ENCODE results near the gene TBL1Y. TPM values are rescaled to one million over a fixed set of nuclear protein-coding genes. Genes with fewer than 3 reads are reported as not detected.
"Not testable (repeated sequence)": the region's sequence is repeated elsewhere in the genome, so short reads cannot be mapped to it uniquely, and the experiment has no call there.

Gene TBL1Y
- total and polyA plus RNA-seq, 2 of the 4 experiments (the other 2 are of a cell fraction), result not detected

DNA sequence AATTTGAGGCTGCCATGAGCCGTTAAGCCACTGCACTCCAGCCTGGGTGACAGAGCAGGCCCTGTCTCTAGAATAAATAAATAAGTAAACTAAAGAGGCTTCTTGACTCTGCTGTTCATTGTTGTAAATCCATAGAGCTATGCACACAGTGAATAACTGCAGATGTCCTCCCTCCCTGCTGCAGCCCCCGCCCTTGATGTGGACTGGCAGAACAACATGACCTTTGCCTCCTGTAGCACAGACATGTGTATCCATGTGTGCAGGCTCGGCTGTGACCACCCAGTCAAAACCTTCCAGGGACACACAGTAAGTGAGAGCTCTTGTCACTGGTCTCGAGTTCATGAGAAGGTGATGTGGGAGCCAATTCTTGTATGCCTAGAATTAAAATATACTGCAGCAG is 170.1 kb downstream of the TBL1Y start:
- H2BK5ac ChIP-seq (ENCODE audit: low read depth, low read length, poor library complexity, severe bottlenecking); H2AK5ac ChIP-seq (ENCODE audit: low read depth, low read length); H3K4ac ChIP-seq (ENCODE audit: low read depth, low read length); H3K27ac ChIP-seq (ENCODE audit: insufficient read depth, low read length); ATAC-seq (ENCODE audit: low read depth); H3K9me3 ChIP-seq (ENCODE audit: control insufficient read depth, insufficient read depth, low read length); H2BK20ac ChIP-seq (ENCODE audit: low read depth, low read length); H3K4me1 ChIP-seq (ENCODE audit: control insufficient read depth, insufficient read depth, low read length); in situ Hi-C loops (cut with MboI; ENCODE audit: low sequenced_read_pairs); H3K79me1 ChIP-seq (ENCODE audit: low read depth in 1 of 2, low read length in 2 of 2); H4K91ac ChIP-seq (ENCODE audit: insufficient read depth, low read depth, low read length); dilution Hi-C loops (cut with HindIII; ENCODE audit: low sequenced_read_pairs, unreplicated experiment); CTCF ChIA-PET; H3K36me3 ChIP-seq (ENCODE audit: control insufficient read depth, insufficient read depth, low read length); H4K20me1 ChIP-seq (ENCODE audit: insufficient read depth, low read length); H4K5ac ChIP-seq (ENCODE audit: low read depth, low read length); H3K9me1 ChIP-seq (ENCODE audit: insufficient read depth, low read length); H3K27me3 ChIP-seq (ENCODE audit: control insufficient read depth, insufficient read depth, low read length); H2BK120ac ChIP-seq (ENCODE audit: low read depth, low read length); H3K4me2 ChIP-seq (ENCODE audit: low read depth, low read length); BruUV-seq (replicated peaks); H2AK9ac ChIP-seq (replicated peaks; ENCODE audit: low read depth, low read length, poor library complexity); H2AFZ ChIP-seq (replicated peaks; ENCODE audit: low read length, poor library complexity); H3K56ac ChIP-seq (ENCODE audit: extremely low read depth, insufficient read depth, low read length); H4K8ac ChIP-seq (ENCODE audit: low read depth in 2 of 2, low read length in 2 of 2); H3K14ac ChIP-seq (replicated peaks; ENCODE audit: low read depth, low read length); intact Hi-C loops (cut with micrococcal nuclease); POLR2A ChIA-PET (ENCODE audit: unreplicated experiment); H3K23ac ChIP-seq (ENCODE audit: low read depth, low read length); H3K4me3 ChIP-seq (ENCODE audit: insufficient read depth, low read depth, low read length); H2BK15ac ChIP-seq (ENCODE audit: low read depth, low read length); H3K9ac ChIP-seq (ENCODE audit: low read depth, low read length); DNase-seq; H3K18ac ChIP-seq (ENCODE audit: low read depth, low read length): not testable (repeated sequence)
- WGBS, 2 experiments (ENCODE audit: extremely low coverage in 2 of 2, insufficient read length in 1 of 2), result no CpG with 5 or more reads among the region's 4 CpGs

Data from IMR-90 (cell line).